Activated CD8-positive, alpha-beta T cell treated with anti-CD3 and anti-CD28 coated beads for 36 hours (primary cell): ENCODE results near the gene SIN3B. TPM values are rescaled to one million over a fixed set of nuclear protein-coding genes. Genes with fewer than 3 reads are reported as not detected.

ENCODE experiments used
- ATAC-seq: fragments of 200-7000 bp; cut with Tn5 transposase; one replicate; pipeline ENCODE4 v1.10.0; 2021; ENCODE audit warnings: mild to moderate bottlenecking, moderate library complexity
- CTCF ChIA-PET: fragments of 350-600 bp; sonication (Branson Sonifier 250); formaldehyde crosslinking; loops from one replicate; lab custom pipeline; 2021; ENCODE audit warnings: antibody characterized with exemption; lab: Charles Lee
- POLR2A ChIA-PET: fragments of 350-600 bp; sonication (Branson Sonifier 250); formaldehyde crosslinking; loops from one replicate; lab custom pipeline; 2021; ENCODE audit warnings: antibody characterized with exemption; lab: Charles Lee
- DNase-seq: peaks from one replicate; pipeline ENCODE4 v3.0.0-alpha.2; 2020
- H3K27ac Mint-ChIP-seq: one replicate; pipeline ENCODE4 v1.8.0; 2021; ENCODE audit warnings: mild to moderate bottlenecking, mixed read lengths
- H3K27me3 Mint-ChIP-seq: one replicate; pipeline ENCODE4 v1.8.0; 2021; ENCODE audit warnings: mixed read lengths
- H3K36me3 Mint-ChIP-seq: one replicate; pipeline ENCODE4 v1.8.0; 2021; ENCODE audit warnings: low read depth, mixed read lengths
- H3K4me1 Mint-ChIP-seq: one replicate; pipeline ENCODE4 v1.8.0; 2021; ENCODE audit warnings: low read depth, mixed read lengths
- H3K4me3 Mint-ChIP-seq: one replicate; pipeline ENCODE4 v1.8.0; 2021; ENCODE audit warnings: mild to moderate bottlenecking, moderate library complexity, mixed read lengths
- H3K9me3 Mint-ChIP-seq: one replicate; pipeline ENCODE4 v1.8.0; 2021; ENCODE audit warnings: mixed read lengths
- CTCF ChIP-seq: fragments of 200-600 bp; IDR thresholded peaks from one replicate; pipeline ENCODE4 v1.8.0; 2022; ENCODE audit warnings: antibody characterized with exemption, mild to moderate bottlenecking
- intact Hi-C: fragments of 100-400 bp; cut with micrococcal nuclease; formaldehyde crosslinking; loops from one replicate; pipeline ENCODE4 v1.10.0; 2022
- total RNA-seq, 2 experiments: library from RNA; stranded (reverse); gene quantifications; one replicate each; pipeline ENCODE4 v1.2.3, GENCODE V29; 2021

SIN3B gene
- total RNA-seq, 2 experiments from 2014 or later = 27.6 to 31.6 TPM

GRCh38 chr19:16837035-16837362, 7.8 kb downstream of the SIN3B start:
- no peak overlapping the region for H3K4me3 Mint-ChIP-seq
- DNase-seq = no peak
- ChIA-PET POLR2A (no interaction called here), CTCF (no interaction called here)
- TF ChIP-seq CTCF = no peak
- no peak overlapping the region for H3K27ac Mint-ChIP-seq
- peaks cover 23% of the 10 kb centered on the region for H3K36me3 Mint-ChIP-seq
- intact Hi-C loops = no loop called here
- no peaks in the 10 kb centered on the region for H3K27me3 Mint-ChIP-seq
- no peaks in the 10 kb centered on the region for H3K9me3 Mint-ChIP-seq
- H3K4me1 Mint-ChIP-seq = peaks cover 10% of the 10 kb centered on the region
- no peak for ATAC-seq

- intact Hi-C loops = no loop called here
- H3K27ac Mint-ChIP-seq = no peak overlapping the region
- TF ChIP-seq CTCF = no peak
- H3K9me3 Mint-ChIP-seq = no peaks in the 10 kb centered on the region
- H3K36me3 Mint-ChIP-seq = peaks cover 19% of the 10 kb centered on the region
- peaks cover 6% of the 10 kb centered on the region for H3K4me1 Mint-ChIP-seq
- no peak overlapping the region for H3K4me3 Mint-ChIP-seq
- POLR2A ChIA-PET = interaction anchor here (1.3 kb wide), 1 partner anchor 10 kb away, joined by 3 read pairs; no protein-coding TSS in a partner anchor
- ATAC-seq (no peak), DNase-seq (no peak)
- H3K27me3 Mint-ChIP-seq = no peaks in the 10 kb centered on the region
- CTCF ChIA-PET = no interaction called here
These were observed 12.3 kb downstream of the SIN3B start for GRCh38 chr19:16841391-16841926.

GRCh38 chr19:16846901-16847300, 17.7 kb downstream of the SIN3B start:
- CTCF ChIA-PET = no interaction called here
- no peak for DNase-seq
- ATAC-seq = no peak
- peaks cover 27% of the 10 kb centered on the region for H3K36me3 Mint-ChIP-seq
- intact Hi-C loops = no loop called here
- H3K9me3 Mint-ChIP-seq = no peaks in the 10 kb centered on the region
- no peak for TF ChIP-seq CTCF
- no peaks in the 10 kb centered on the region for H3K4me1 Mint-ChIP-seq
- H3K27ac Mint-ChIP-seq = no peak overlapping the region
- POLR2A ChIA-PET = no interaction called here
- no peaks in the 10 kb centered on the region for H3K27me3 Mint-ChIP-seq
- no peak overlapping the region for H3K4me3 Mint-ChIP-seq

- POLR2A ChIA-PET = no interaction called here
- H3K4me3 Mint-ChIP-seq = no peak overlapping the region
- no peaks in the 10 kb centered on the region for H3K9me3 Mint-ChIP-seq
- no peaks in the 10 kb centered on the region for H3K27me3 Mint-ChIP-seq
- no peaks in the 10 kb centered on the region for H3K4me1 Mint-ChIP-seq
- intact Hi-C loops = no loop called here
- CTCF ChIA-PET = no interaction called here
- ATAC-seq = no peak
- DNase-seq = no peak
- peaks cover 26% of the 10 kb centered on the region for H3K36me3 Mint-ChIP-seq
- H3K27ac Mint-ChIP-seq = no peak overlapping the region
- no peak for TF ChIP-seq CTCF
These were observed 18.2 kb downstream of the SIN3B start for GRCh38 chr19:16847430-16847829.

- intact Hi-C loops = no loop called here
- Mint-ChIP-seq H3K27ac (no peak overlapping the region), H3K27me3 (no peaks in the 10 kb centered on the region), H3K4me3 (no peak overlapping the region), H3K9me3 (no peaks in the 10 kb centered on the region), H3K36me3 (peaks cover 25% of the 10 kb centered on the region), H3K4me1 (no peaks in the 10 kb centered on the region)
- ATAC-seq = no peak
- ChIA-PET POLR2A (no interaction called here), CTCF (no interaction called here)
- DNase-seq = no peak
- no peak for TF ChIP-seq CTCF
These were observed 20.0 kb downstream of the SIN3B start for GRCh38 chr19:16849168-16849567.
